H1 (cell line): Measurements from ENCODE around the gene TRIOBP. TPM values are rescaled to one million over a fixed set of nuclear protein-coding genes. Genes with fewer than 3 reads are reported as not detected.

Experiments used
- CTCF ChIA-PET: fragments of 300-600 bp; sonication (Branson Sonifier 250); formaldehyde crosslinking; loops from one replicate; lab custom pipeline; 2021; ENCODE audit not compliant: partially characterized antibody; lab: Charles Lee
- POLR2A ChIA-PET: fragments of 300-600 bp; sonication (Branson Sonifier 250); formaldehyde crosslinking; loops from one replicate; lab custom pipeline; 2021; ENCODE audit warnings: inconsistent platforms; ENCODE audit not compliant: partially characterized antibody; lab: Charles Lee
- DNase-seq, 2 experiments: peaks; one replicate each; pipeline versions ENCODE4 v3.0.0 to v3.0.0-alpha.2; 2010 to 2022; ENCODE audit warnings: low spot score in 2 of 2, low read depth in 1 of 2, mixed read lengths in 1 of 2
- FAIRE-seq: peaks from 2 replicates; lab custom pipeline; 2011; peaks lifted over from hg19 to GRCh38; lab: Jason Lieb, UNC
- H2AFZ ChIP-seq: 2 replicates; pipeline ENCODE4 v1.8.1; 2012; ENCODE audit warnings: low read length, inconsistent platforms
- H2AK5ac ChIP-seq: 2 replicates; pipeline ENCODE4 v1.6.1; 2013; ENCODE audit warnings: low read depth, low read length
- H2BK120ac ChIP-seq: replicated peaks from 2 replicates; pipeline ENCODE3; 2013; ENCODE audit warnings: low read depth, low read length, inconsistent platforms
- H2BK12ac ChIP-seq: 2 replicates; pipeline ENCODE4 v1.6.1; 2013; ENCODE audit warnings: low read depth, low read length
- H2BK15ac ChIP-seq: 2 replicates; pipeline ENCODE4 v1.6.1; 2013; ENCODE audit warnings: low read length
- H2BK20ac ChIP-seq: 2 replicates; pipeline ENCODE4 v1.6.1; 2013; ENCODE audit warnings: low read length
- H2BK5ac ChIP-seq: 2 replicates; pipeline ENCODE4 v1.6.1; 2013; ENCODE audit warnings: low read depth, low read length
- H3K14ac ChIP-seq: 2 replicates; pipeline ENCODE4 v1.6.1; 2013; ENCODE audit warnings: inconsistent platforms; ENCODE audit not compliant: insufficient read length
- H3K18ac ChIP-seq: 2 replicates; pipeline ENCODE4 v1.6.1; 2013; ENCODE audit warnings: low read length; ENCODE audit errors: extremely low read depth
- H3K23ac ChIP-seq: 2 replicates; pipeline ENCODE4 v1.6.1; 2013; ENCODE audit warnings: inconsistent platforms; ENCODE audit not compliant: insufficient read length
- H3K23me2 ChIP-seq: 2 replicates; pipeline ENCODE4 v1.6.1; 2013; ENCODE audit warnings: low read depth, low read length
- H3K27ac ChIP-seq: 2 replicates; pipeline ENCODE4 v1.6.1; 2011; ENCODE audit warnings: low read depth, low read length, inconsistent platforms
- H3K27me3 ChIP-seq, 4 experiments: replicated peaks in 1 of 4; 1 replicate in 1 of 4; 2 replicates in 3 of 4; pipeline versions ENCODE4 v1.6.1 to v1.8.1; 2011 to 2013; ENCODE audit warnings: low read length in 3 of 4, mild to moderate bottlenecking in 3 of 4, inconsistent platforms in 2 of 4, mixed read lengths in 2 of 4, moderate library complexity in 1 of 4; ENCODE audit not compliant: control insufficient read depth in 3 of 4, insufficient read depth in 3 of 4; ENCODE audit errors: extremely low read depth in 1 of 4
- H3K36me3 ChIP-seq, 4 experiments: 2 replicates each; pipeline versions ENCODE4 v1.6.1 to v1.8.1; 2011 to 2013; ENCODE audit warnings: mild to moderate bottlenecking in 4 of 4, low read length in 3 of 4, moderate library complexity in 2 of 4, control low read depth in 1 of 4, inconsistent platforms in 1 of 4; ENCODE audit not compliant: insufficient read depth in 4 of 4, control insufficient read depth in 2 of 4
- H3K4ac ChIP-seq: replicated peaks from 2 replicates; pipeline ENCODE3; 2013; ENCODE audit warnings: low read length, low read depth, mixed read lengths, inconsistent platforms; ENCODE audit not compliant: insufficient read length
- H3K4me1 ChIP-seq, 4 experiments: replicated peaks in 1 of 4; 1 replicate in 1 of 4; 2 replicates in 3 of 4; pipeline versions ENCODE4 v1.6.1 to v1.8.1; 2011 to 2013; ENCODE audit warnings: low read length in 3 of 4, inconsistent platforms in 2 of 4, mixed read lengths in 1 of 4; ENCODE audit not compliant: insufficient read depth in 4 of 4, control insufficient read depth in 3 of 4
- H3K4me2 ChIP-seq, 2 experiments: 2 replicates each; pipeline versions ENCODE4 v1.6.1 to v1.8.1; 2011 to 2013; ENCODE audit warnings: low read depth in 2 of 2, low read length in 2 of 2, control low read depth in 1 of 2, inconsistent platforms in 1 of 2, mild to moderate bottlenecking in 1 of 2; ENCODE audit not compliant: insufficient read depth in 1 of 2
- H3K4me3 ChIP-seq, 4 experiments: fragments of 200-600, 300-600 bp in 1 of 4; sonication (generic), shearing (Covaris generic), sonication (Bioruptor Twin) in 1 of 4; 2 replicates each; pipeline versions ENCODE4 v1.5.1 to v1.8.1; 2011 to 2016; ENCODE audit warnings: low read length in 4 of 4, low read depth in 3 of 4, control low read depth in 2 of 4, inconsistent platforms in 2 of 4, mild to moderate bottlenecking in 2 of 4, mixed read lengths in 1 of 4, moderate library complexity in 1 of 4; ENCODE audit not compliant: insufficient read depth in 2 of 4; ENCODE audit errors: extremely low read depth in 1 of 4
- H3K56ac ChIP-seq: replicated peaks from 2 replicates; pipeline ENCODE3; 2013; ENCODE audit warnings: low read depth, mild to moderate bottlenecking, mixed read lengths, low read length, inconsistent platforms; ENCODE audit not compliant: insufficient read length
- H3K79me1 ChIP-seq: 2 replicates; pipeline ENCODE4 v1.6.1; 2013; ENCODE audit warnings: low read depth, low read length, control low read depth
- H3K79me2 ChIP-seq, 2 experiments: 2 replicates each; pipeline versions ENCODE4 v1.6.1 to v1.8.1; 2012 to 2013; ENCODE audit warnings: low read length in 2 of 2, mild to moderate bottlenecking in 2 of 2, inconsistent platforms in 1 of 2; ENCODE audit not compliant: insufficient read depth in 2 of 2, control insufficient read depth in 1 of 2
- H3K9ac ChIP-seq, 4 experiments: replicated peaks in 1 of 4; 1 replicate in 1 of 4; 2 replicates in 3 of 4; pipeline versions ENCODE4 v1.6.1 to v1.8.1; 2011 to 2013; ENCODE audit warnings: low read depth in 3 of 4, low read length in 3 of 4, control low read depth in 2 of 4, mild to moderate bottlenecking in 2 of 4, moderate library complexity in 2 of 4, inconsistent platforms in 1 of 4; ENCODE audit errors: extremely low read depth in 1 of 4
- H3K9me3 ChIP-seq, 2 experiments: 2 replicates each; pipeline versions ENCODE4 v1.6.1 to v1.8.1; 2012 to 2013; ENCODE audit warnings: mild to moderate bottlenecking in 2 of 2, moderate library complexity in 2 of 2, control low read depth in 1 of 2, inconsistent platforms in 1 of 2, low read depth in 1 of 2, low read length in 1 of 2, mixed read lengths in 1 of 2; ENCODE audit not compliant: insufficient read depth in 2 of 2
- H4K20me1 ChIP-seq, 2 experiments: replicated peaks in 1 of 2; 2 replicates each; pipeline versions ENCODE3 to v1.8.1; 2011 to 2013; ENCODE audit warnings: inconsistent platforms in 2 of 2, low read length in 2 of 2, mild to moderate bottlenecking in 1 of 2; ENCODE audit not compliant: insufficient read depth in 2 of 2, control insufficient read depth in 1 of 2
- H4K5ac ChIP-seq: 2 replicates; pipeline ENCODE4 v1.6.1; 2013; ENCODE audit warnings: low read length, low read depth, mixed read lengths, inconsistent platforms; ENCODE audit not compliant: insufficient read length
- H4K8ac ChIP-seq: 2 replicates; pipeline ENCODE4 v1.8.0; 2013; ENCODE audit warnings: mild to moderate bottlenecking, moderate library complexity, low read length, inconsistent platforms; ENCODE audit not compliant: insufficient read depth; ENCODE audit errors: extremely low read depth
- H4K91ac ChIP-seq: replicated peaks from 2 replicates; pipeline ENCODE3; 2013; ENCODE audit warnings: low read length, mixed read lengths, inconsistent platforms; ENCODE audit not compliant: insufficient read length
- BRCA1 ChIP-seq: IDR thresholded peaks from 2 replicates; pipeline ENCODE4 v1.6.1; 2012; ENCODE audit warnings: low read depth, low read length, improper control_type of control experiment
- CREB1 ChIP-seq: IDR thresholded peaks from 2 replicates; pipeline ENCODE4 v1.6.1; 2012; ENCODE audit warnings: inconsistent platforms
- E2F6 ChIP-seq: IDR thresholded peaks from 2 replicates; pipeline ENCODE4 v1.6.1; 2012; ENCODE audit warnings: inconsistent platforms
- EGR1 ChIP-seq: IDR thresholded peaks from 2 replicates; pipeline ENCODE4 v1.6.1; 2011; ENCODE audit warnings: low read depth, low read length, borderline replicate concordance
- EP300 ChIP-seq, 2 experiments: IDR thresholded peaks; 1 replicate in 1 of 2; 2 replicates in 1 of 2; pipeline ENCODE4 v1.6.1; 2011 to 2012; ENCODE audit warnings: low read depth in 2 of 2, low read length in 2 of 2, mild to moderate bottlenecking in 2 of 2, borderline replicate concordance in 1 of 2, inconsistent platforms in 1 of 2, moderate library complexity in 1 of 2
- MAX ChIP-seq: IDR thresholded peaks from 2 replicates; pipeline ENCODE4 v1.6.1; 2012; ENCODE audit warnings: inconsistent platforms
- SIN3A ChIP-seq, 2 experiments: IDR thresholded peaks in 1 of 2; conservative IDR thresholded peaks in 1 of 2; 2 replicates each; pipeline ENCODE4 v1.6.1; 2011 to 2012; ENCODE audit warnings: low read length in 2 of 2, improper control_type of control experiment in 1 of 2, low read depth in 1 of 2, mild to moderate bottlenecking in 1 of 2
- SIRT6 ChIP-seq: IDR thresholded peaks from one replicate; pipeline ENCODE4 v1.7.1; 2012; ENCODE audit warnings: low read length, inconsistent platforms
- SP4 ChIP-seq: IDR thresholded peaks from 2 replicates; pipeline ENCODE4 v1.6.1; 2012; ENCODE audit warnings: low read length, inconsistent platforms
- TAF7 ChIP-seq: optimal IDR thresholded peaks from 2 replicates; pipeline ENCODE3; 2011; ENCODE audit warnings: low read depth, mild to moderate bottlenecking, inconsistent platforms, low read length, moderate library complexity, borderline replicate concordance
- TEAD4 ChIP-seq: IDR thresholded peaks from 2 replicates; pipeline ENCODE4 v1.6.1; 2012; ENCODE audit warnings: low read depth, low read length, inconsistent platforms, mixed read lengths
- YY1 ChIP-seq: IDR thresholded peaks from 2 replicates; pipeline ENCODE4 v1.6.1; 2011; ENCODE audit warnings: low read depth, mild to moderate bottlenecking, low read length
- WGBS, 2 experiments: shearing (Covaris generic) in 1 of 2; methylation state at CpG; one replicate each; pipeline versions ENCODE4 v1.1.6 to v1.1.7; 2013 to 2015; ENCODE audit warnings: low lambda C conversion rate in 2 of 2, mixed read lengths in 2 of 2, inconsistent platforms in 1 of 2, low coverage in 1 of 2, missing lambda C conversion rate in 1 of 2; ENCODE audit not compliant: insufficient replicate concordance in 2 of 2, insufficient coverage in 1 of 2, insufficient read length in 1 of 2; ENCODE audit errors: extremely low coverage in 1 of 2, missing lambda C conversion rate in 1 of 2; 5-methylcytosine and 5-hydroxymethylcytosine counted together
- polyA plus RNA-seq, 7 experiments: library from polyadenylated mRNA; depleted of rRNA in 3 of 7; stranded (reverse) in 5 of 7; unstranded in 2 of 7; fragments of >200 nt in 5 of 7; fragments of 200-250 nt in 2 of 7; gene quantifications; 1 replicate in 5 of 7; 2 replicates in 1 of 7; 4 replicates in 1 of 7; pipeline versions ENCODE4 v1.2.1 to v1.2.3, GENCODE V29; 2011 to 2013; ENCODE audit warnings: missing spikeins in 2 of 7, mixed read lengths in 2 of 7
- total RNA-seq: library from RNA; stranded (reverse); fragmentation: NEBNext Ultra II Directional; extraction: Animal tissue kit (Norgen Biotek cat#: 25700); gene quantifications from 2 replicates; pipeline ENCODE4 v1.2.1, GENCODE V29; 2021

TRIOBP gene
- total and polyA plus RNA-seq, 2 of the 8 experiments (the other 6 are each of a cell fraction or from before 2014, with no cell fraction given), result 18.2 to 27.3 TPM

- no peak overlapping the region for H2BK120ac ChIP-seq
- peaks cover under 1% of the 10 kb centered on the region; the same call in 1 of the 2 replicates for H3K23me2 ChIP-seq
- peaks cover 0 to 2% (median under 1%) of the 10 kb centered on the region in 4 experiments; a peak in 4 of 7 replicates for H3K4me1 ChIP-seq
- H3K4ac ChIP-seq, result no peak overlapping the region
- no peak overlapping the region for H2BK20ac ChIP-seq
- peaks cover 0 to 2% of the 10 kb centered on the region in 2 experiments for H4K20me1 ChIP-seq
- no peak overlapping the region for H2BK12ac ChIP-seq
- H3K18ac ChIP-seq, result no peak overlapping the region
- H3K9me3 ChIP-seq, result no peaks in the 10 kb centered on the region
- ChIA-PET CTCF (interaction anchor here (0.6 to 16.3 kb wide), 23 partner anchors 9 to 116 kb away, joined by 3 to 261 read pairs (median 4); partner anchors contain the start of genes PDXP, SH3BP1 and TRIOBP), POLR2A (interaction anchor here (0.5 to 5.4 kb wide), 13 partner anchors 10 to 335 kb away, joined by 3 to 37 read pairs (median 4); partner anchors contain the start of genes PDXP and TRIOBP)
- WGBS, 2 experiments, result 32% methylated on average over 6 of the region's 6 CpGs; no CpG with 5 or more reads in 1 of the 2 experiments
- H3K14ac ChIP-seq, result no peak overlapping the region
- no peak overlapping the region for H3K9ac ChIP-seq
- H2AFZ ChIP-seq, result no peak overlapping the region
- no peak overlapping the region for H2BK15ac ChIP-seq
- peak in 1 of 2 experiments; percentile 88 for DNase-seq
- no peak overlapping the region for H3K4me2 ChIP-seq
- no peak overlapping the region for H3K56ac ChIP-seq
- no peak overlapping the region for H4K91ac ChIP-seq
- no peak for FAIRE-seq
- no peak overlapping the region for H2AK5ac ChIP-seq
- H3K79me2 ChIP-seq, result 0 out of 4 replicates have a peak, but pooled peaks cover 0 to under 1% of the 10 kb centered on the region in 2 experiments
- H4K8ac ChIP-seq, result no peak overlapping the region; the same call in 1 of the 2 replicates
- H3K79me1 ChIP-seq, result no peaks in the 10 kb centered on the region
- no peak overlapping the region for H2BK5ac ChIP-seq
- no peaks in the 10 kb centered on the region for H3K27me3 ChIP-seq
- no peak overlapping the region for H3K4me3 ChIP-seq
- H3K36me3 ChIP-seq, result no peaks in the 10 kb centered on the region
- no peak overlapping the region for H3K27ac ChIP-seq
- no peak overlapping the region for H4K5ac ChIP-seq
- H3K23ac ChIP-seq, result no peak overlapping the region
- TF ChIP-seq E2F6 (peak; percentile 67), TAF7 (peak; percentile 68), EP300 (IDR thresholded peaks at IDR 0.05; ENCODE audit: borderline replicate concordance in 1 of 2, low read depth in 2 of 2, low read length in 2 of 2) (0 out of 3 replicates have a peak, but pooled peaks of 1 of the 2 experiments have one; percentile 53), EGR1 (peak; percentile 55; the same call in 1 of the 2 replicates), SP4 (no peak), SIRT6 (no peak), MAX (peak; percentile 79; the same call in 1 of the 2 replicates), BRCA1 (0 out of 2 replicates have a peak, but pooled peaks have one; percentile 14), YY1 (no peak), CREB1 (0 out of 2 replicates have a peak, but pooled peaks have one; percentile 18), SIN3A (conservative IDR thresholded peaks at IDR 0.05 in 1 of 2, IDR thresholded peaks at IDR 0.05 in 1 of 2; ENCODE audit: low read depth in 1 of 2, low read length in 2 of 2) (0 out of 4 replicates have a peak, but pooled peaks have one; percentile 56 to 71), TEAD4 (no peak)
These were observed 15.2 kb upstream of the TRIOBP start for GRCh38 chr22:37681556-37682049.
